SK-N-SH (cell line): ENCODE results near the gene ERCC2. TPM values are rescaled to one million over a fixed set of nuclear protein-coding genes. Genes with fewer than 3 reads are reported as not detected.

ENCODE experiments used
- CTCF ChIA-PET: fragments of 300-600, 350-600 bp; formaldehyde crosslinking; extraction: SDS; loops from one replicate; lab custom pipeline; 2021; lab: Yijun Ruan, JAX
- POLR2A ChIA-PET: fragments of 350-600 bp; sonication (Branson Sonifier 250); formaldehyde crosslinking; extraction: SDS; loops from one replicate; lab custom pipeline; 2020; ENCODE audit warnings: antibody characterized with exemption, inconsistent platforms; lab: Yijun Ruan, JAX
- DNase-seq: peaks from one replicate; pipeline ENCODE4 v3.0.0; 2012
- H2AFZ ChIP-seq: fragments of 200-600 bp; sonication (generic); 2 replicates; pipeline ENCODE4 v1.8.1; 2016; ENCODE audit warnings: antibody characterized with exemption, mild to moderate bottlenecking, low read depth
- H3F3A ChIP-seq: fragments of 200-600 bp; sonication (generic); replicated peaks from 2 replicates; pipeline ENCODE3; 2016; ENCODE audit warnings: antibody characterized with exemption, mild to moderate bottlenecking; ENCODE audit not compliant: insufficient read depth
- H3K27ac ChIP-seq, 2 experiments: fragments of 200-500 bp in 1 of 2; fragments of 200-600 bp in 1 of 2; sonication (Bioruptor generic) in 1 of 2; sonication (generic), shearing (Covaris generic) in 1 of 2; 2 replicates each; pipeline versions ENCODE4 v1.5.1 to v1.6.1; 2014 to 2016; ENCODE audit warnings: low read depth in 2 of 2, inconsistent platforms in 1 of 2, low read length in 1 of 2, mild to moderate bottlenecking in 1 of 2, mixed read lengths in 1 of 2
- H3K27me3 ChIP-seq: fragments of 200-600 bp; sonication (generic), shearing (Covaris generic); 2 replicates; pipeline ENCODE4 v1.6.1; 2016; ENCODE audit warnings: mixed run types; ENCODE audit not compliant: insufficient read depth
- H3K36me3 ChIP-seq, 2 experiments: fragments of 200-500 bp in 1 of 2; fragments of 200-600 bp in 1 of 2; sonication (Bioruptor generic) in 1 of 2; sonication (generic) in 1 of 2; replicated peaks in 1 of 2; 2 replicates each; pipeline versions ENCODE3 to v1.5.1; 2014 to 2016; ENCODE audit warnings: low read length in 1 of 2, mild to moderate bottlenecking in 1 of 2; ENCODE audit not compliant: insufficient read depth in 2 of 2, control insufficient read depth in 1 of 2
- H3K4me1 ChIP-seq, 2 experiments: fragments of 200-500 bp in 1 of 2; fragments of 200-600 bp in 1 of 2; sonication (Bioruptor generic) in 1 of 2; sonication (generic), shearing (Covaris generic) in 1 of 2; 2 replicates each; pipeline versions ENCODE4 v1.5.1 to v1.6.1; 2014 to 2016; ENCODE audit warnings: low read depth in 1 of 2, low read length in 1 of 2, mixed run types in 1 of 2; ENCODE audit not compliant: insufficient read depth in 2 of 2, control insufficient read depth in 1 of 2
- H3K4me2 ChIP-seq: fragments of 200-600 bp; sonication (generic), shearing (Covaris generic); 2 replicates; pipeline ENCODE4 v1.6.1; 2017; ENCODE audit warnings: mixed run types
- H3K4me3 ChIP-seq, 2 experiments: fragments of 200-500 bp in 1 of 2; fragments of 200-600 bp in 1 of 2; sonication (Bioruptor generic) in 1 of 2; sonication (generic), shearing (Covaris generic) in 1 of 2; 2 replicates each; pipeline versions ENCODE4 v1.5.1 to v1.8.1; 2014 to 2016; ENCODE audit warnings: low read depth in 2 of 2, inconsistent platforms in 1 of 2, low read length in 1 of 2, mild to moderate bottlenecking in 1 of 2, mixed read lengths in 1 of 2, moderate library complexity in 1 of 2
- H3K79me2 ChIP-seq: fragments of 200-600 bp; sonication (generic); 2 replicates; pipeline ENCODE4 v1.8.1; 2017; ENCODE audit warnings: mild to moderate bottlenecking; ENCODE audit not compliant: insufficient read depth
- H3K9ac ChIP-seq: fragments of 200-600 bp; sonication (generic); 2 replicates; pipeline ENCODE4 v1.6.1; 2017; ENCODE audit warnings: mixed run types
- H3K9me2 ChIP-seq: fragments of 200-600 bp; sonication (generic); 2 replicates; pipeline ENCODE4 v1.6.1; 2017; ENCODE audit warnings: mixed run types
- H3K9me3 ChIP-seq: fragments of 200-600 bp; sonication (generic); 2 replicates; pipeline ENCODE4 v1.6.1; 2017; ENCODE audit warnings: mixed run types, mild to moderate bottlenecking, moderate library complexity
- H4K20me1 ChIP-seq: fragments of 200-600 bp; sonication (generic); 2 replicates; pipeline ENCODE4 v1.6.1; 2017; ENCODE audit warnings: mild to moderate bottlenecking, mixed run types; ENCODE audit not compliant: insufficient read depth
- FOSL2 ChIP-seq: IDR thresholded peaks from 2 replicates; pipeline ENCODE4 v1.4.0; 2012; ENCODE audit warnings: low read depth, mild to moderate bottlenecking, moderate library complexity, borderline replicate concordance
- FOXJ3 ChIP-seq: sonication (generic); formaldehyde crosslinking; IDR thresholded peaks from 2 replicates; pipeline ENCODE4 v1.5.1; 2020; ENCODE audit warnings: mild to moderate bottlenecking, missing genetic modification reagents
- GATA2 ChIP-seq: sonication (generic); formaldehyde crosslinking; IDR thresholded peaks from 2 replicates; pipeline ENCODE4 v1.5.0; 2020; ENCODE audit warnings: mild to moderate bottlenecking, missing genetic modification reagents
- JUND ChIP-seq: IDR thresholded peaks from 2 replicates; pipeline ENCODE4 v1.4.0; 2012
- MAX ChIP-seq: IDR thresholded peaks from 2 replicates; pipeline ENCODE4 v1.4.0; 2012; ENCODE audit warnings: low read depth
- NFIC ChIP-seq: IDR thresholded peaks from 2 replicates; pipeline ENCODE4 v1.4.0; 2012; ENCODE audit warnings: borderline replicate concordance
- NRF1 ChIP-seq: IDR thresholded peaks from 2 replicates; pipeline ENCODE4 v1.6.1; 2012; ENCODE audit warnings: low read depth, mild to moderate bottlenecking, low read length
- POLR2AphosphoS5 ChIP-seq: IDR thresholded peaks from 2 replicates; pipeline ENCODE4 v1.6.1; 2012; ENCODE audit warnings: low read depth, low read length
- REST ChIP-seq: IDR thresholded peaks from 2 replicates; pipeline ENCODE4 v1.6.1; 2012; ENCODE audit warnings: mild to moderate bottlenecking, low read depth, low read length, moderate library complexity
- TAF1 ChIP-seq: IDR thresholded peaks from 2 replicates; pipeline ENCODE4 v1.6.1; 2012; ENCODE audit warnings: low read depth, mild to moderate bottlenecking, low read length, moderate library complexity, borderline replicate concordance
- USF2 ChIP-seq: fragments of 150-350 bp; IDR thresholded peaks from 2 replicates; pipeline ENCODE4 v1.6.1; 2017; ENCODE audit warnings: antibody characterized with exemption, low read length, low read depth, borderline replicate concordance
- YY1 ChIP-seq: IDR thresholded peaks from 2 replicates; pipeline ENCODE4 v1.4.0; 2012; ENCODE audit warnings: low read depth, mild to moderate bottlenecking
- ZBTB33 ChIP-seq: IDR thresholded peaks from 2 replicates; pipeline ENCODE4 v1.4.0; 2012; ENCODE audit warnings: low read depth, borderline replicate concordance
- WGBS: methylation state at CpG from one replicate; pipeline ENCODE4 v1.1.6; 2017; ENCODE audit warnings: low lambda C conversion rate; 5-methylcytosine and 5-hydroxymethylcytosine counted together
- polyA plus RNA-seq, 3 experiments: library from polyadenylated mRNA; depleted of rRNA; stranded (reverse); fragments of >200 nt; gene quantifications; 2 replicates each; pipeline ENCODE4 v1.2.3, GENCODE V29; 2012

The ERCC2 gene
- polyA plus RNA-seq, 1 of the 3 experiments (the other 2 are of a cell fraction): 72.8 TPM

GRCh38 chr19:45307361-45307760 lies 63.0 kb downstream of the ERCC2 start (continued):
- TF ChIP-seq TAF1 (no peak), FOSL2 (no peak), ZBTB33 (no peak), JUND (no peak), MAX (no peak)

- H3K27ac ChIP-seq: no peak overlapping the region
- TF ChIP-seq USF2: no peak
- TF ChIP-seq YY1: no peak
- TF ChIP-seq FOSL2: no peak
- no peak for TF ChIP-seq REST
- TF ChIP-seq FOXJ3 (CRISPR knock-in tag): no peak
- TF ChIP-seq NFIC: no peak
- no peak for TF ChIP-seq GATA2 (CRISPR knock-in tag)
- no peak for TF ChIP-seq NRF1
- TF ChIP-seq POLR2AphosphoS5: no peak
- TF ChIP-seq, all 33 proteins: peak for 0
- Histone ChIP-seq H3K9ac (no peak overlapping the region), H3F3A (peaks cover 7% of the 10 kb centered on the region), H3K79me2 (no peaks in the 10 kb centered on the region), H2AFZ (no peak overlapping the region), H3K27me3 (no peaks in the 10 kb centered on the region), H3K4me2 (no peak overlapping the region), H4K20me1 (no peaks in the 10 kb centered on the region), H3K4me1 (peaks cover 0 to 7% of the 10 kb centered on the region in 2 experiments; a peak in 1 of 4 replicates), H3K9me2 (no peaks in the 10 kb centered on the region), H3K36me3 (no peaks in the 10 kb centered on the region), H3K9me3 (no peaks in the 10 kb centered on the region), H3K4me3 (no peak overlapping the region)
- no peak for DNase-seq
- WGBS: 46% methylated on average over 13 of the region's 18 CpGs
- ChIA-PET POLR2A (interaction anchor here (1.4 kb wide), 1 partner anchor 20 kb away, joined by 3 read pairs; no protein-coding TSS in a partner anchor), CTCF (interaction anchor here (1.0 to 1.4 kb wide), 2 partner anchors 32 to 33 kb away, joined by 3 to 4 read pairs; no protein-coding TSS in a partner anchor)
Observed at GRCh38 chr19:45306518-45307027, 63.8 kb downstream of the ERCC2 start.
